ENCODE data around the gene BRPF3.

- TF ChIP-seq CTCF (IDR thresholded peaks at IDR 0.05; ENCODE audit: poor library complexity, severe bottlenecking) (no peak), POLR2AphosphoS5 (IDR thresholded peaks at IDR 0.05) (no peak), EZH2 (IDR thresholded peaks at IDR 0.05; ENCODE audit: borderline replicate concordance, insufficient read depth, low read length, poor library complexity, severe bottlenecking) (no peak)
Measured at GRCh38 chr6:36226438-36227047, 30.0 kb downstream of the BRPF3 start.
